ENCODE data around the gene KRTAP4-16.

GRCh38 chr17:41151525-41151924 is 49.5 kb upstream of the KRTAP4-16 start:
- TF ChIP-seq POLR2A (IDR thresholded peaks at IDR 0.05; ENCODE audit: low read depth, low read length) (no peak), POLR2AphosphoS5 (IDR thresholded peaks at IDR 0.05; ENCODE audit: low read depth, low read length) (no peak)

All from GM12892 (cell line).